ENCODE results near the gene GEN1.

Gene GEN1

GRCh38 chr2:17709897-17710296 is 44.0 kb upstream of the GEN1 start:
- Histone ChIP-seq H3K9me2 (replicated peaks; ENCODE audit: insufficient read depth, low read length) (no peaks in the 10 kb centered on the region), H3K9me3 (ENCODE audit: insufficient read depth, low read length) (no peaks in the 10 kb centered on the region), H3K4me3 (ENCODE audit: insufficient read depth, low read length, poor library complexity, severe bottlenecking) (no peak overlapping the region), H4K20me1 (ENCODE audit: low read depth, low read length) (no peaks in the 10 kb centered on the region), H3K36me3 (ENCODE audit: low read length) (peaks cover 61% of the 10 kb centered on the region), H3F3A (ENCODE audit: insufficient read depth) (no peaks in the 10 kb centered on the region; the same call in 1 of the 2 replicates), H2AFZ (ENCODE audit: low read depth, low read length, severe bottlenecking) (no peak overlapping the region), H3K9ac (ENCODE audit: low read length) (no peak overlapping the region), H3K4me2 (ENCODE audit: low read depth, low read length, poor library complexity, severe bottlenecking) (no peak overlapping the region), H3K79me2 (ENCODE audit: insufficient read depth, low read length) (no peaks in the 10 kb centered on the region), H3K27me3 (ENCODE audit: low read length) (no peaks in the 10 kb centered on the region), H3K27ac (ENCODE audit: low read depth, low read length) (no peak overlapping the region)
- TF ChIP-seq EZH2phosphoT487 (conservative IDR thresholded peaks at IDR 0.05; ENCODE audit: low read length) (no peak), CTCF (IDR thresholded peaks at IDR 0.05; ENCODE audit: insufficient read depth, low read length, poor library complexity, severe bottlenecking) (no peak)

- H3K79me2 ChIP-seq (ENCODE audit: insufficient read depth, low read length): no peaks in the 10 kb centered on the region
- H3K9me3 ChIP-seq (ENCODE audit: insufficient read depth, low read length): no peaks in the 10 kb centered on the region
- no peak overlapping the region for H2AFZ ChIP-seq (ENCODE audit: low read depth, low read length, severe bottlenecking)
- no peak overlapping the region for H3K4me2 ChIP-seq (ENCODE audit: low read depth, low read length, poor library complexity, severe bottlenecking)
- no peak overlapping the region for H3K9ac ChIP-seq (ENCODE audit: low read length)
- H3F3A ChIP-seq (ENCODE audit: insufficient read depth): no peaks in the 10 kb centered on the region; the same call in 1 of the 2 replicates
- TF ChIP-seq EZH2phosphoT487 (conservative IDR thresholded peaks at IDR 0.05; ENCODE audit: low read length) (no peak), CTCF (IDR thresholded peaks at IDR 0.05; ENCODE audit: insufficient read depth, low read length, poor library complexity, severe bottlenecking) (no peak)
- H3K27me3 ChIP-seq (ENCODE audit: low read length): no peaks in the 10 kb centered on the region
- no peak overlapping the region for H3K27ac ChIP-seq (ENCODE audit: low read depth, low read length)
- H3K4me3 ChIP-seq (ENCODE audit: insufficient read depth, low read length, poor library complexity, severe bottlenecking): no peak overlapping the region
- H3K9me2 ChIP-seq (replicated peaks; ENCODE audit: insufficient read depth, low read length): no peaks in the 10 kb centered on the region
- H3K36me3 ChIP-seq (ENCODE audit: low read length): peaks cover 63% of the 10 kb centered on the region
- H4K20me1 ChIP-seq (ENCODE audit: low read depth, low read length): no peaks in the 10 kb centered on the region
Measured at GRCh38 chr2:17710547-17711248, 43.2 kb upstream of the GEN1 start.

GRCh38 chr2:17713291-17713690 is 40.6 kb upstream of the GEN1 start:
- H4K20me1 ChIP-seq (ENCODE audit: low read depth, low read length): no peaks in the 10 kb centered on the region
- no peaks in the 10 kb centered on the region for H3K9me2 ChIP-seq (replicated peaks; ENCODE audit: insufficient read depth, low read length)
- H3K4me3 ChIP-seq (ENCODE audit: insufficient read depth, low read length, poor library complexity, severe bottlenecking): no peak overlapping the region
- H3K27me3 ChIP-seq (ENCODE audit: low read length): no peaks in the 10 kb centered on the region
- H3K79me2 ChIP-seq (ENCODE audit: insufficient read depth, low read length): no peaks in the 10 kb centered on the region
- peaks cover 55% of the 10 kb centered on the region for H3K36me3 ChIP-seq (ENCODE audit: low read length)
- no peak overlapping the region for H3K9ac ChIP-seq (ENCODE audit: low read length)
- H3K27ac ChIP-seq (ENCODE audit: low read depth, low read length): no peak overlapping the region
- H3K4me2 ChIP-seq (ENCODE audit: low read depth, low read length, poor library complexity, severe bottlenecking): no peak overlapping the region
- H3F3A ChIP-seq (ENCODE audit: insufficient read depth): no peaks in the 10 kb centered on the region; the same call in 1 of the 2 replicates
- no peak overlapping the region for H2AFZ ChIP-seq (ENCODE audit: low read depth, low read length, severe bottlenecking)
- TF ChIP-seq EZH2phosphoT487 (conservative IDR thresholded peaks at IDR 0.05; ENCODE audit: low read length) (no peak), CTCF (IDR thresholded peaks at IDR 0.05; ENCODE audit: insufficient read depth, low read length, poor library complexity, severe bottlenecking) (no peak)
- no peaks in the 10 kb centered on the region for H3K9me3 ChIP-seq (ENCODE audit: insufficient read depth, low read length)
